ENCODE results near the gene CASQ2.

DNA sequence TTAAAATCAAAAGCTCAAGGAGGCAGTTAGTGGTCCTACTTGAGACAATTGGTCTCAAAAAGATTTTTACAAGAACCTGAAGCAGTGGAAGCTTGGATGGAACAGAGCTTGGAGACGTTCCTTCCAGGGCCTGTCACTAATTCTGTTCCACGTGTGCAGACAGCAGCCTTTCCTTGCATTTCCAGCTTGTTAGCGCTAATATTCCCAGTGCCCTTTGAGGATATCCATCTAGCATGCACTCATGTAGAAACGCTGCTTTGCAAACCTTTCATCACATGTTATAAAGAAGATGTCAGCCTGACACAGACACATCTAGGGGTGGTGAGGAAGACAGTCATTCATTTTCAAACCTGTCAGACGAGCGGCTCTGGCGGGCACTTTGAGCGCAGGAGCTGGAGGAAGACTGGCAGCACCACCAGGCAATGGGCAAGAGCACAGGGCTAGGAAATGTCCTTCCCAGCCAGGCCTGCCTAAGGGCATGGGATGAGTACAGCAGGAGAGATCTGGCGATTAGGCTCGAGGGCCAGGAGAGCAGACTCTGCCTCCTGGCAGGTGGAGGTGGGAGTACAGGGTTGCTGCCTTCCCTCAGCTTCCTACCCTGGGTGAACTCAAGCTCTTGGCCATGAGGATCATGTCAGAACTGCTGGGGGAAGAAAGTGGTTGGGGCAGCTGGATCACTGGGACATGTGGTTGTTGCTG, 55.5 kb downstream of the CASQ2 start:
- no peak for TF ChIP-seq RAD21 (conservative IDR thresholded peaks at IDR 0.05 in 1 of 2, IDR thresholded peaks at IDR 0.05 in 1 of 2)
- TF ChIP-seq GATA3 (IDR thresholded peaks at IDR 0.05; ENCODE audit: borderline replicate concordance), result no peak

All from A549 (cell line).